ENCODE results near the gene FLNC. TPM values are rescaled to one million over a fixed set of nuclear protein-coding genes. Genes with fewer than 3 reads are reported as not detected.

Gene FLNC
- total RNA-seq, 1 experiment from 2014 or later = 0.42 TPM

DNA sequence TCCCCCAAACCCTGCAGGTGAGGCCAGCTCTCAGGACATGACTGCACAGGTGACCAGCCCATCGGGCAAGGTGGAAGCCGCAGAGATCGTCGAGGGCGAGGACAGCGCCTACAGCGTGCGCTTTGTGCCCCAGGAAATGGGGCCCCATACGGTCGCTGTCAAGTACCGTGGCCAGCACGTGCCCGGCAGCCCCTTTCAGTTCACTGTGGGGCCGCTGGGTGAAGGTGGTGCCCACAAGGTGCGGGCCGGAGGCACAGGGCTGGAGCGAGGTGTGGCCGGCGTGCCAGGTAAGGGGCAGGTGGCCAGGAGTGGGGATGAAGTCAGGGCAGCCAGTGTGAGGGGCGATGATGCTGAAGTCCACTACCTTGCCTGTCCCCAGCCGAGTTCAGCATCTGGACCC, 24.2 kb downstream of the FLNC start:
- BruUV-seq (replicated peaks) = no TSS peak
- no peak overlapping the region for H3K27ac Mint-ChIP-seq (ENCODE audit: unreplicated experiment)
- CTCF ChIA-PET = no interaction called here

DNA sequence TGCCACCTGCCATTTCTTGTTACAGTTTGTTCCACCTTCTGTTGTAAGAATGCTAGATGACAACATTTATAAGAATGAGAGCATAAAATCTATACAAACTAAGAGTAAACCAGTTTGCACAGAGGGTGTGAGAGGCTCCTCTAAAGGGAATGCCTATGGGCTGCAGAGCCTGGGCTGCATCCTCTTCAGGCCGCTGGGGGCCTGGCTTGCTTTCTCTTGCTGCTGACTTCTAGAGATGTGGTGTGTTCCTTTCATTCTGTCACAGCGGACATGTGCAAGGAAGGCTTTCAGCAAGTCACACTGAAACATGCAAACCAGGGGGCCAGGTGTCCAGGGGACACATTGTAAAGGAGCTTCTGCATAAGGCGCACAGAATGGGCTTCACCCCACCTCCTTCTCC, 25.4 kb downstream of the FLNC start:
- Mint-ChIP-seq H3K36me3 (ENCODE audit: insufficient read depth, unreplicated experiment) (no peaks in the 10 kb centered on the region), H3K4me1 (ENCODE audit: low read depth, unreplicated experiment) (no peaks in the 10 kb centered on the region), H3K4me3 (ENCODE audit: low read depth, unreplicated experiment) (no peak overlapping the region), H3K9me3 (ENCODE audit: low read depth, unreplicated experiment) (no peaks in the 10 kb centered on the region), H3K27ac (ENCODE audit: unreplicated experiment) (no peak overlapping the region), H3K27me3 (ENCODE audit: unreplicated experiment) (peaks cover 40% of the 10 kb centered on the region)
- CTCF ChIA-PET = no interaction called here
- TF ChIP-seq, protein P1, sequence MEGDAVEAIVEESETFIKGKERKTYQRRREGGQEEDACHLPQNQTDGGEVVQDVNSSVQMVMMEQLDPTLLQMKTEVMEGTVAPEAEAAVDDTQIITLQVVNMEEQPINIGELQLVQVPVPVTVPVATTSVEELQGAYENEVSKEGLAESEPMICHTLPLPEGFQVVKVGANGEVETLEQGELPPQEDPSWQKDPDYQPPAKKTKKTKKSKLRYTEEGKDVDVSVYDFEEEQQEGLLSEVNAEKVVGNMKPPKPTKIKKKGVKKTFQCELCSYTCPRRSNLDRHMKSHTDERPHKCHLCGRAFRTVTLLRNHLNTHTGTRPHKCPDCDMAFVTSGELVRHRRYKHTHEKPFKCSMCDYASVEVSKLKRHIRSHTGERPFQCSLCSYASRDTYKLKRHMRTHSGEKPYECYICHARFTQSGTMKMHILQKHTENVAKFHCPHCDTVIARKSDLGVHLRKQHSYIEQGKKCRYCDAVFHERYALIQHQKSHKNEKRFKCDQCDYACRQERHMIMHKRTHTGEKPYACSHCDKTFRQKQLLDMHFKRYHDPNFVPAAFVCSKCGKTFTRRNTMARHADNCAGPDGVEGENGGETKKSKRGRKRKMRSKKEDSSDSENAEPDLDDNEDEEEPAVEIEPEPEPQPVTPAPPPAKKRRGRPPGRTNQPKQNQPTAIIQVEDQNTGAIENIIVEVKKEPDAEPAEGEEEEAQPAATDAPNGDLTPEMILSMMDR (IDR thresholded peaks at IDR 0.05; ENCODE audit: unreplicated experiment) = no peak
- intact Hi-C loops (cut with micrococcal nuclease; ENCODE audit: unreplicated experiment) = no loop called here
- DNase-seq = no peak
- no TSS peak for BruUV-seq (replicated peaks)

More for the DNA sequence above, 24.2 kb downstream of the FLNC start:
- no peak for DNase-seq
- Mint-ChIP-seq H3K4me1 (ENCODE audit: low read depth, unreplicated experiment) (peaks cover 9% of the 10 kb centered on the region), H3K36me3 (ENCODE audit: insufficient read depth, unreplicated experiment) (no peaks in the 10 kb centered on the region), H3K27me3 (ENCODE audit: unreplicated experiment) (peaks cover 40% of the 10 kb centered on the region), H3K9me3 (ENCODE audit: low read depth, unreplicated experiment) (no peaks in the 10 kb centered on the region), H3K4me3 (ENCODE audit: low read depth, unreplicated experiment) (no peak overlapping the region)
- intact Hi-C loops (cut with micrococcal nuclease; ENCODE audit: unreplicated experiment) = no loop called here
- TF ChIP-seq, protein P1 (IDR thresholded peaks at IDR 0.05; ENCODE audit: unreplicated experiment) = no peak

DNA sequence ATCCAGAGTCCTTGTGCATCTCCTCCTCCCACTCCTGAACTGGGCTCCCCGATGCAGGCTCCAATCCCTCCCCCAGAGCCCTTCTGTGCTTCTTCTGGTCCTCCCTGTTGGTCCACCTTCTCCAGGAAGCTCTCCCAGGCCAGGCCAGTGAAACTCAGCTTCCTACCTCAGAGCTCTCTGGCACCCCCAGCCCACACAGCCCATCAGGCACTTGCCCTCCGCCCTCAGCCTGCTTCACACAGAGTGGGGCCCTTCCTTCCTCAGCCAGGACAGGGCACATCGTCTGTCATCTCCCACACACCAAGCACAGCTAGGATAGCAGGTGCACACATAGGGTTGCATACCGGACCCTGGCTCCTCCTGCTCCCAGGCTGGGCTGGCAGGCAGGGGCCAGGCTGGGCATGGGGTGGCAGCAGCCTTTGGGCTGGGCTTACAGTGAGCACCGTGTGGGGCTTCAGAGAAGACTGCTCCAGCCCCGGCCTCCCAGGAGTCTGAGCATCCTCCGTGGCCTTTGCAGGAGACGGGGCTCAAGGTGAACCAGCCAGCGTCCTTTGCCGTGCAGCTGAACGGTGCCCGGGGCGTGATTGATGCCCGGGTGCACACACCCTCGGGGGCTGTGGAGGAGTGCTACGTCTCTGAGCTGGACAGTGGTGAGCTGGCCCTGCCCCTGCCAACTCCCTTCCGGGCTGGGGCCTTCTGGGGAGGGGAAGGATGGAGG, 26.0 kb downstream of the FLNC start:
- Mint-ChIP-seq H3K4me1 (ENCODE audit: low read depth, unreplicated experiment) (no peaks in the 10 kb centered on the region), H3K9me3 (ENCODE audit: low read depth, unreplicated experiment) (no peaks in the 10 kb centered on the region), H3K36me3 (ENCODE audit: insufficient read depth, unreplicated experiment) (no peaks in the 10 kb centered on the region), H3K4me3 (ENCODE audit: low read depth, unreplicated experiment) (no peak overlapping the region), H3K27me3 (ENCODE audit: unreplicated experiment) (peaks cover 40% of the 10 kb centered on the region), H3K27ac (ENCODE audit: unreplicated experiment) (no peak overlapping the region)
- TF ChIP-seq, protein P1 (IDR thresholded peaks at IDR 0.05; ENCODE audit: unreplicated experiment) = no peak
- CTCF ChIA-PET = no interaction called here
- DNase-seq = no peak
- no TSS peak for BruUV-seq (replicated peaks)
- intact Hi-C loops (cut with micrococcal nuclease; ENCODE audit: unreplicated experiment) = no loop called here

DNA sequence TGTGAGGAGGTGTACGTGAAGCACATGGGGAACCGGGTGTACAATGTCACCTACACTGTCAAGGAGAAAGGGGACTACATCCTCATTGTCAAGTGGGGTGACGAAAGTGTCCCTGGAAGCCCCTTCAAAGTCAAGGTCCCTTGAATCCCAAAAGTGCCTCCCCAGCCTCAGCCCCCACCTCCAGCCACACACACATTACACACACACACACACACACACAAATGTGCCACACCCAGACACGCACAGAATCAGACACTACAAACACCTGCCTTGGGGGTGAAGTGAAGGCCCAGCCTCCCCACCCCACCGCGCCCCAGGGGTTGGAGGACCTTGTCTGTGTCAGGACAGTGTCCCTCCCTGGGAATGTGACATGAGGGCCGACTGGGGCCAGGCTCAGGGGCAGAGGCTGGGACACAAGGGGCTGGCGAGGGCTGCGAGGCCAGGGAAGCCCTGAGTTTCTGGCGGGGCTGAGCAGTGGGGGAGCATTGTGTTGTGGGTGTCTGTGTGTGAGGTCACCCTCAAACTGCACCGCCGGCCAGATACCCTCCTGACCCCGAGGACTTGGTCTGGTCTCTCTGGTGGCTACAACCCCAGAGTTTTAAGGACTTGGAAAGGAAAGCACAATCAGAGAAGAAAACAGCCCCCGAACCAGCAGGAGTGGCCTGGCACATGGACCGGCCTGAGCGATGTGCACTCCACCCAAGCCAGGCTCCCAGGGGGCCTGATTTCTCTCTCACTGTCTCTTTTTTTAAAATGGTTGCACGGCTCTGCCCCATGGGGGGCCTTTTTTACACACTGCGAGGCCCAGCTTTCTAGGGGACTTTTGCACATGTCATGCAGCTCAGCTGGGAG, 28.4 kb downstream of the FLNC start:
- DNase-seq = no peak
- Mint-ChIP-seq H3K4me1 (ENCODE audit: low read depth, unreplicated experiment) (peaks cover 8% of the 10 kb centered on the region), H3K9me3 (ENCODE audit: low read depth, unreplicated experiment) (no peaks in the 10 kb centered on the region), H3K27me3 (ENCODE audit: unreplicated experiment) (peaks cover 35% of the 10 kb centered on the region), H3K4me3 (ENCODE audit: low read depth, unreplicated experiment) (no peak overlapping the region), H3K27ac (ENCODE audit: unreplicated experiment) (no peak overlapping the region), H3K36me3 (ENCODE audit: insufficient read depth, unreplicated experiment) (peaks cover 17% of the 10 kb centered on the region)
- TF ChIP-seq, protein P1 (IDR thresholded peaks at IDR 0.05; ENCODE audit: unreplicated experiment) = no peak
- intact Hi-C loops (cut with micrococcal nuclease; ENCODE audit: unreplicated experiment) = no loop called here
- no TSS peak for BruUV-seq (replicated peaks)
- CTCF ChIA-PET = no interaction called here
